IPS DF 6.9 (cell line): Measurements from ENCODE around the gene FANK1.
"Not testable (repeated sequence)": the region's sequence is repeated elsewhere in the genome, so short reads cannot be mapped to it uniquely, and the experiment has no call there.

ENCODE experiments used
- DNase-seq: peaks from one replicate; pipeline ENCODE4 v3.0.0-alpha.2; 2013; ENCODE audit warnings: low read depth, low spot score
- H3K27ac ChIP-seq: one replicate; pipeline ENCODE4 v1.5.1; 2013; ENCODE audit warnings: low read length, control low read depth
- H3K27me3 ChIP-seq: 2 replicates; pipeline ENCODE4 v1.6.1; 2013; ENCODE audit warnings: mild to moderate bottlenecking, low read length; ENCODE audit not compliant: control insufficient read depth, insufficient read depth
- H3K36me3 ChIP-seq: 2 replicates; pipeline ENCODE4 v1.6.1; 2013; ENCODE audit warnings: low read length; ENCODE audit not compliant: control insufficient read depth, insufficient read depth
- H3K4me1 ChIP-seq: 2 replicates; pipeline ENCODE4 v1.6.1; 2013; ENCODE audit warnings: low read length; ENCODE audit not compliant: control insufficient read depth, insufficient read depth
- H3K4me3 ChIP-seq: 2 replicates; pipeline ENCODE4 v1.5.1; 2013; ENCODE audit warnings: mild to moderate bottlenecking, low read length
- H3K9me3 ChIP-seq: 2 replicates; pipeline ENCODE4 v1.6.1; 2013; ENCODE audit warnings: low read length, inconsistent platforms; ENCODE audit not compliant: control insufficient read depth, insufficient read depth
- WGBS: extraction: QIAGEN DNeasy Blood & Tissue Kit; methylation state at CpG from one replicate; pipeline ENCODE4 v1.1.7; 2013; ENCODE audit warnings: mixed read lengths, missing lambda C conversion rate; ENCODE audit not compliant: insufficient read length, insufficient coverage; 5-methylcytosine and 5-hydroxymethylcytosine counted together

The FANK1 gene

GRCh38 chr10:125911145-125911544, 14.8 kb downstream of the FANK1 start:
- H3K27me3 ChIP-seq, result no peaks in the 10 kb centered on the region
- H3K27ac ChIP-seq, result no peak overlapping the region
- WGBS, result no CpG with 5 or more reads among the region's 10 CpGs
- H3K4me1 ChIP-seq, result no peaks in the 10 kb centered on the region
- DNase-seq, result no peak
- no peaks in the 10 kb centered on the region for H3K36me3 ChIP-seq
- H3K4me3 ChIP-seq, result no peak overlapping the region
- H3K9me3 ChIP-seq, result no peaks in the 10 kb centered on the region

- H3K27ac ChIP-seq, result no peak overlapping the region
- DNase-seq, result no peak
- no CpG with 5 or more reads among the region's 4 CpGs for WGBS
- H3K36me3 ChIP-seq, result no peaks in the 10 kb centered on the region
- H3K4me1 ChIP-seq, result no peaks in the 10 kb centered on the region
- no peaks in the 10 kb centered on the region for H3K27me3 ChIP-seq
- no peaks in the 10 kb centered on the region for H3K9me3 ChIP-seq
- H3K4me3 ChIP-seq, result no peak overlapping the region
These were observed 15.6 kb downstream of the FANK1 start for GRCh38 chr10:125911990-125912389.

GRCh38 chr10:125913277-125913676, 16.9 kb downstream of the FANK1 start:
- not testable (repeated sequence) for H3K27me3 ChIP-seq, DNase-seq, H3K4me1 ChIP-seq, H3K27ac ChIP-seq, H3K4me3 ChIP-seq, H3K9me3 ChIP-seq, H3K36me3 ChIP-seq
- WGBS, result no CpG with 5 or more reads among the region's 6 CpGs

GRCh38 chr10:125916977-125917376, 20.6 kb downstream of the FANK1 start:
- Histone ChIP-seq H3K27me3 (no peaks in the 10 kb centered on the region), H3K4me3 (no peak overlapping the region), H3K36me3 (no peaks in the 10 kb centered on the region), H3K27ac (no peak overlapping the region), H3K9me3 (peaks cover 2% of the 10 kb centered on the region; the same call in 1 of the 2 replicates), H3K4me1 (no peaks in the 10 kb centered on the region)
- no CpG with 5 or more reads among the region's 3 CpGs for WGBS
- DNase-seq, result no peak

- not testable (repeated sequence) for H3K4me1 ChIP-seq, H3K27ac ChIP-seq, DNase-seq, H3K36me3 ChIP-seq, H3K9me3 ChIP-seq, H3K27me3 ChIP-seq, H3K4me3 ChIP-seq
- no CpG with 5 or more reads among the region's 8 CpGs for WGBS
These were observed 21.5 kb downstream of the FANK1 start for GRCh38 chr10:125917704-125918361.

- H3K27ac ChIP-seq, H3K36me3 ChIP-seq, H3K4me1 ChIP-seq, H3K27me3 ChIP-seq, H3K4me3 ChIP-seq, DNase-seq, H3K9me3 ChIP-seq: not testable (repeated sequence)
- no CpG with 5 or more reads among the region's 2 CpGs for WGBS
These were observed 25.4 kb downstream of the FANK1 start for GRCh38 chr10:125921643-125922306.

- H3K9me3 ChIP-seq, result no peaks in the 10 kb centered on the region
- no peaks in the 10 kb centered on the region for H3K4me1 ChIP-seq
- no peaks in the 10 kb centered on the region for H3K27me3 ChIP-seq
- H3K36me3 ChIP-seq, result no peaks in the 10 kb centered on the region
- DNase-seq, result no peak
- H3K27ac ChIP-seq, result no peak overlapping the region
- no CpG with 5 or more reads among the region's 5 CpGs for WGBS
- no peak overlapping the region for H3K4me3 ChIP-seq
These were observed 29.0 kb downstream of the FANK1 start for GRCh38 chr10:125925262-125925834.

GRCh38 chr10:125926247-125926646, 29.9 kb downstream of the FANK1 start:
- WGBS, result no CpG with 5 or more reads among the region's 5 CpGs
- no peak overlapping the region for H3K4me3 ChIP-seq
- no peaks in the 10 kb centered on the region for H3K4me1 ChIP-seq
- H3K27me3 ChIP-seq, result no peaks in the 10 kb centered on the region
- no peak overlapping the region for H3K27ac ChIP-seq
- no peaks in the 10 kb centered on the region for H3K36me3 ChIP-seq
- H3K9me3 ChIP-seq, result no peaks in the 10 kb centered on the region
- DNase-seq, result no peak

- H3K4me3 ChIP-seq, DNase-seq, H3K27ac ChIP-seq, H3K27me3 ChIP-seq, H3K9me3 ChIP-seq, H3K4me1 ChIP-seq, H3K36me3 ChIP-seq: not testable (repeated sequence)
- no CpG with 5 or more reads among the region's 5 CpGs for WGBS
These were observed 30.9 kb downstream of the FANK1 start for GRCh38 chr10:125927265-125927664.

GRCh38 chr10:125928928-125929585, 32.7 kb downstream of the FANK1 start:
- Histone ChIP-seq H3K4me1 (no peaks in the 10 kb centered on the region), H3K36me3 (no peaks in the 10 kb centered on the region), H3K27ac (no peak overlapping the region), H3K9me3 (no peaks in the 10 kb centered on the region), H3K4me3 (no peak overlapping the region), H3K27me3 (no peaks in the 10 kb centered on the region)
- no peak for DNase-seq
- WGBS, result no CpG with 5 or more reads among the region's 7 CpGs
